ENCODE measurements around the gene WSB1.
"Not testable (repeated sequence)": the region's sequence is repeated elsewhere in the genome, so short reads cannot be mapped to it uniquely, and the experiment has no call there.

The WSB1 gene

GRCh38 chr17:27293898-27294688, at the start of gene WSB1:
WSB1 (plus strand) TSS chr17:27294114; CDS start chr17:27294396, 282 bp downstream.
- DNase-seq: peak; percentile 89

- DNase-seq: no peak
Observed at GRCh38 chr17:27244491-27245223, 49.3 kb upstream of the WSB1 start.

GRCh38 chr17:27245230-27245696, 48.7 kb upstream of the WSB1 start:
- DNase-seq: no peak

- no peak for DNase-seq
Observed at GRCh38 chr17:27246537-27246936, 47.4 kb upstream of the WSB1 start.

GRCh38 chr17:27247071-27247957, 46.6 kb upstream of the WSB1 start:
- no peak for DNase-seq

GRCh38 chr17:27247958-27248342, 46.0 kb upstream of the WSB1 start:
- DNase-seq: no peak

- DNase-seq: not testable (repeated sequence)
Observed at GRCh38 chr17:27250791-27251190, 43.1 kb upstream of the WSB1 start.

- not testable (repeated sequence) for DNase-seq
Observed at GRCh38 chr17:27254802-27255201, 39.1 kb upstream of the WSB1 start.

GRCh38 chr17:27256225-27257030, 37.5 kb upstream of the WSB1 start:
- DNase-seq: no peak

GRCh38 chr17:27257031-27257357, 36.9 kb upstream of the WSB1 start:
- no peak for DNase-seq

- no peak for DNase-seq
Observed at GRCh38 chr17:27259356-27259755, 34.6 kb upstream of the WSB1 start.

GRCh38 chr17:27263386-27263785, 30.5 kb upstream of the WSB1 start:
- DNase-seq: no peak

GRCh38 chr17:27264068-27264812, 29.7 kb upstream of the WSB1 start:
- no peak for DNase-seq

- no peak for DNase-seq
Observed at GRCh38 chr17:27265333-27265732, 28.6 kb upstream of the WSB1 start.

GRCh38 chr17:27266228-27266627, 27.7 kb upstream of the WSB1 start:
- no peak for DNase-seq

GRCh38 chr17:27268394-27269085, 25.4 kb upstream of the WSB1 start:
- DNase-seq: no peak

- no peak for DNase-seq
Observed at GRCh38 chr17:27269201-27269600, 24.7 kb upstream of the WSB1 start.

- DNase-seq: no peak
Observed at GRCh38 chr17:27269974-27270373, 23.9 kb upstream of the WSB1 start.

GRCh38 chr17:27276653-27277156, 17.2 kb upstream of the WSB1 start:
- DNase-seq: no peak

- DNase-seq: not testable (repeated sequence)
Observed at GRCh38 chr17:27279132-27279531, 14.8 kb upstream of the WSB1 start.

- no peak for DNase-seq
Observed at GRCh38 chr17:27280527-27280926, 13.4 kb upstream of the WSB1 start.

Data from stimulated activated naive CD4-positive, alpha-beta T cell treated with Interleukin-2 at 50 U/mL for 16 hours (primary cell).